Measurements from ENCODE around the gene USP20. TPM values are rescaled to one million over a fixed set of nuclear protein-coding genes. Genes with fewer than 3 reads are reported as not detected.

The USP20 gene
- total RNA-seq, 1 experiment from 2014 or later = 22.1 TPM

DNA sequence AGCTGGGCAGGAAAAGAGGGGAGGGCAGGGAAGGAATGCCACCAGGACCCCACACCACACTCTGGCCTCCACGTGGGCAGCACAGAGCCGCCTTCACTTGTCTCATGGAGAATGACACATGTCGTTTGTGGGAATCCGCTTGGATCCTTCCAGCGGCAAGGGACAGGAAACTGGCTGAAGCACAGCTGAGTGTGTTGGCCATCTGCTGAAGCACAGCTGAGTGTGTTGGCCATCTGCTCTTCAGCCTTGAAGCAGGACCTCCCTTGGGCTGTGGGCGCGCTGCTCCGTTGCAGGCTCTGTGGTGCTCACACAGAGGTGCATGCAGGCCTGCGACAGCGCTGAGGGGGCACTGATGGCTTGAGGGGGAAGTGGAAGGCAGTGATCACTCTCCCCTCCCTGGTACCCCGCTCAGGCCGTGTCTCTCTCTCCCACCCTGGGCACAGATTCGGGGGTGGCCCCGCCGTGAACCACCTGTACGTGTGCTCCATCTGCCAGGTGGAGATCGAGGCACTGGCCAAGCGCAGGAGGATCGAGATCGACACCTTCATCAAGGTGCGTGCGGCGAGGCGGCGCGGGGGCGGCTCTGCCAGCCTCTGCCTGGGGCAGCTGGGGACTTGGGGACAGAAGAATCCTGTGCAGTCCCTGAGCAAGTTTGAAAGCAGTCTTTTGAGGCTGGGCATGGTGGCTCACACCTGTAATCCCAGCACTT, 40.6 kb downstream of the USP20 start:
- intact Hi-C loops (cut with micrococcal nuclease; ENCODE audit: unreplicated experiment) = no loop called here
- Histone ChIP-seq H3K4me1 (replicated peaks; ENCODE audit: insufficient read depth) (no peaks in the 10 kb centered on the region), H4K20me1 (ENCODE audit: insufficient read depth) (no peaks in the 10 kb centered on the region), H3K9me3 (ENCODE audit: insufficient read depth, low read depth) (no peaks in the 10 kb centered on the region), H3K4me2 (no peak overlapping the region), H3F3A (ENCODE audit: insufficient read depth, low read depth) (no peaks in the 10 kb centered on the region), H3K79me2 (ENCODE audit: low read depth) (no peaks in the 10 kb centered on the region), H2AFZ (no peak overlapping the region), H3K9me2 (ENCODE audit: insufficient read depth) (no peaks in the 10 kb centered on the region), H3K27me3 (ENCODE audit: insufficient read depth, low read depth) (no peaks in the 10 kb centered on the region), H3K36me3 (ENCODE audit: low read depth) (no peaks in the 10 kb centered on the region), H3K27ac (no peak overlapping the region), H3K4me3 (no peak overlapping the region)
- BruUV-seq (replicated peaks) = no TSS peak
- no peak for DNase-seq
- TF ChIP-seq EZH2 (IDR thresholded peaks at IDR 0.05; ENCODE audit: low read depth) = no peak
- TF ChIP-seq, protein P1, sequence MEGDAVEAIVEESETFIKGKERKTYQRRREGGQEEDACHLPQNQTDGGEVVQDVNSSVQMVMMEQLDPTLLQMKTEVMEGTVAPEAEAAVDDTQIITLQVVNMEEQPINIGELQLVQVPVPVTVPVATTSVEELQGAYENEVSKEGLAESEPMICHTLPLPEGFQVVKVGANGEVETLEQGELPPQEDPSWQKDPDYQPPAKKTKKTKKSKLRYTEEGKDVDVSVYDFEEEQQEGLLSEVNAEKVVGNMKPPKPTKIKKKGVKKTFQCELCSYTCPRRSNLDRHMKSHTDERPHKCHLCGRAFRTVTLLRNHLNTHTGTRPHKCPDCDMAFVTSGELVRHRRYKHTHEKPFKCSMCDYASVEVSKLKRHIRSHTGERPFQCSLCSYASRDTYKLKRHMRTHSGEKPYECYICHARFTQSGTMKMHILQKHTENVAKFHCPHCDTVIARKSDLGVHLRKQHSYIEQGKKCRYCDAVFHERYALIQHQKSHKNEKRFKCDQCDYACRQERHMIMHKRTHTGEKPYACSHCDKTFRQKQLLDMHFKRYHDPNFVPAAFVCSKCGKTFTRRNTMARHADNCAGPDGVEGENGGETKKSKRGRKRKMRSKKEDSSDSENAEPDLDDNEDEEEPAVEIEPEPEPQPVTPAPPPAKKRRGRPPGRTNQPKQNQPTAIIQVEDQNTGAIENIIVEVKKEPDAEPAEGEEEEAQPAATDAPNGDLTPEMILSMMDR (conservative IDR thresholded peaks at IDR 0.05) = no peak
- ChIA-PET POLR2A (ENCODE audit: unreplicated experiment) (no interaction called here), CTCF (interaction anchor here (0.6 kb wide), 1 partner anchor 9 kb away, joined by 3 read pairs; no protein-coding TSS in a partner anchor)

DNA sequence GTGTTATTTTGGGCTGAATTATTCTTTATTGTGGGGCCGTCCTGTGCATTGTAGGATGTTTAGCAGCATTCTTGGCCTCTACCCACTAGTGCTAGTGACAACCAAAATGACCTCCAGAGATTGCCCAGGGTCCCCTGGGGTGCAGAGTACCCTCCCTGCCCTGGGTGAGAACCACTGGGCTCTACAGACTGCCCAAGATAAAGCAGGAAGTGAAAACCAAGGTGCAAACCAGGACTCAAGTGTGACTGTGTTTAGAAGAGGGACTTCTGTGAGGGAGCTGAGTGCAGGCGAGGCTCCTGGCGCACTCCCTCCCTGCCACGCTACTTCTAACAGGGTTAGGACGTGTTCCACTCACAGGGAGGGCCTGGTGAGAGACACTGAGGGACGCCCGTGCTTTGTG, 41.6 kb downstream of the USP20 start:
- Histone ChIP-seq H3K4me3 (no peak overlapping the region), H2AFZ (no peak overlapping the region), H3K4me2 (no peak overlapping the region), H3K9me2 (ENCODE audit: insufficient read depth) (no peaks in the 10 kb centered on the region), H3K4me1 (replicated peaks; ENCODE audit: insufficient read depth) (no peaks in the 10 kb centered on the region), H3K36me3 (ENCODE audit: low read depth) (no peaks in the 10 kb centered on the region), H3K27ac (no peak overlapping the region), H3K79me2 (ENCODE audit: low read depth) (no peaks in the 10 kb centered on the region), H4K20me1 (ENCODE audit: insufficient read depth) (no peaks in the 10 kb centered on the region), H3K27me3 (ENCODE audit: insufficient read depth, low read depth) (no peaks in the 10 kb centered on the region), H3K9me3 (ENCODE audit: insufficient read depth, low read depth) (no peaks in the 10 kb centered on the region), H3F3A (ENCODE audit: insufficient read depth, low read depth) (no peaks in the 10 kb centered on the region)
- DNase-seq = no peak
- ChIA-PET CTCF (no interaction called here), POLR2A (ENCODE audit: unreplicated experiment) (no interaction called here)
- no TSS peak for BruUV-seq (replicated peaks)
- TF ChIP-seq EZH2 (IDR thresholded peaks at IDR 0.05; ENCODE audit: low read depth) = no peak
- TF ChIP-seq, protein P1 (conservative IDR thresholded peaks at IDR 0.05) = no peak
- intact Hi-C loops (cut with micrococcal nuclease; ENCODE audit: unreplicated experiment) = no loop called here

DNA sequence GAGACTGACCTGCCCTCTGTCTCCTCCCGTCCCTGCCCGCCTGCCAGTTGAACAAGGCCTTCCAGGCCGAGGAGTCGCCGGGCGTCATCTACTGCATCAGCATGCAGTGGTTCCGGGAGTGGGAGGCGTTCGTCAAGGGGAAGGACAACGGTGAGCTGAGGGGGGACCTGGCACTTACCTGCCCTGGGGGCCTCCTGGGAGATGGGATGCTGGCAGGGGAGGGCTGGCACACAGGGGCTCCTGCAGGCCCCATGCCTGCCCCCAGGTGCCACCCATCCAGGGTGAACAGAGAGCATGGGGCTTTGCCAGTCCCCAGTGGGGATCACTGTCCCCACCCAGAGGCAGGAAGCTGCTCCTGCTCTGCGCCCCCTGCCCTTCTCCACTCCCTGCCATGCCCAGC, 43.0 kb downstream of the USP20 start:
- no peaks in the 10 kb centered on the region for H3K36me3 ChIP-seq (ENCODE audit: low read depth)
- POLR2A ChIA-PET (ENCODE audit: unreplicated experiment) = no interaction called here

More for the DNA sequence above, 43.0 kb downstream of the USP20 start:
- no TSS peak for BruUV-seq (replicated peaks)
- Histone ChIP-seq H3K4me3 (no peak overlapping the region), H3K4me1 (replicated peaks; ENCODE audit: insufficient read depth) (no peaks in the 10 kb centered on the region), H4K20me1 (ENCODE audit: insufficient read depth) (no peaks in the 10 kb centered on the region), H3K9me2 (ENCODE audit: insufficient read depth) (no peaks in the 10 kb centered on the region), H3K4me2 (no peak overlapping the region), H3K9me3 (ENCODE audit: insufficient read depth, low read depth) (no peaks in the 10 kb centered on the region), H2AFZ (no peak overlapping the region), H3K27ac (no peak overlapping the region), H3K27me3 (ENCODE audit: insufficient read depth, low read depth) (no peaks in the 10 kb centered on the region), H3F3A (ENCODE audit: insufficient read depth, low read depth) (0 out of 2 replicates have a peak, but pooled peaks cover 7% of the 10 kb centered on the region), H3K79me2 (ENCODE audit: low read depth) (no peaks in the 10 kb centered on the region)
- no peak for DNase-seq
- intact Hi-C loops (cut with micrococcal nuclease; ENCODE audit: unreplicated experiment) = no loop called here
- CTCF ChIA-PET = no interaction called here
- TF ChIP-seq, protein P1 (conservative IDR thresholded peaks at IDR 0.05) = no peak

All from PC-9 (cell line).